HCT116 (cell line): Measurements from ENCODE around the gene EPHA10.

Experiments used
- CEBPB ChIP-seq: IDR thresholded peaks from 2 replicates; pipeline ENCODE4 v1.6.1; 2012; ENCODE audit warnings: low read depth
- CTCF ChIP-seq, 3 experiments: fragments of 200-600 bp in 1 of 3; sonication (generic) in 1 of 3; IDR thresholded peaks in 2 of 3; conservative IDR thresholded peaks in 1 of 3; 2 replicates each; pipeline ENCODE4 v1.5.1; 2012 to 2017; ENCODE audit warnings: low read depth in 2 of 3, low read length in 2 of 3, antibody characterized with exemption in 1 of 3, borderline replicate concordance in 1 of 3, control low read depth in 1 of 3, mild to moderate bottlenecking in 1 of 3, mixed read lengths in 1 of 3, mixed run types in 1 of 3, moderate library complexity in 1 of 3; ENCODE audit not compliant: insufficient read depth in 1 of 3
- EZH2 ChIP-seq: fragments of 200-600 bp; sonication (generic); IDR thresholded peaks from 2 replicates; pipeline ENCODE4 v1.6.1; 2017; ENCODE audit warnings: antibody characterized with exemption, mixed run types
- EZH2phosphoT487 ChIP-seq: fragments of 200-600 bp; IDR thresholded peaks from 2 replicates; pipeline ENCODE4 v1.6.1; 2018; ENCODE audit warnings: antibody characterized with exemption, borderline replicate concordance
- POLR2A ChIP-seq: IDR thresholded peaks from 2 replicates; pipeline ENCODE4 v1.7.0; 2011; ENCODE audit warnings: borderline replicate concordance; ENCODE audit not compliant: insufficient read depth, insufficient read length; ENCODE audit errors: extremely low read depth
- POLR2AphosphoS5 ChIP-seq: IDR thresholded peaks from 2 replicates; pipeline ENCODE4 v1.6.1; 2011; ENCODE audit warnings: mild to moderate bottlenecking, low read depth, low read length, moderate library complexity
- RAD21 ChIP-seq: IDR thresholded peaks from 2 replicates; pipeline ENCODE4 v1.6.1; 2012; ENCODE audit warnings: low read depth, mild to moderate bottlenecking
- REST ChIP-seq: IDR thresholded peaks from 2 replicates; pipeline ENCODE4 v1.6.1; 2012; ENCODE audit warnings: low read depth
- SP1 ChIP-seq: IDR thresholded peaks from 2 replicates; pipeline ENCODE4 v1.6.1; 2012; ENCODE audit warnings: low read depth
- SRF ChIP-seq: IDR thresholded peaks from 2 replicates; pipeline ENCODE4 v1.6.1; 2012; ENCODE audit warnings: low read depth
- TCF7L2 ChIP-seq: IDR thresholded peaks from 2 replicates; pipeline ENCODE4 v1.7.0; 2011; ENCODE audit warnings: borderline replicate concordance, inconsistent platforms; ENCODE audit not compliant: insufficient read depth, insufficient read length; ENCODE audit errors: extremely low read depth
- YY1 ChIP-seq: IDR thresholded peaks from 2 replicates; pipeline ENCODE4 v1.6.1; 2011; ENCODE audit warnings: low read length, low read depth, moderate library complexity, mild to moderate bottlenecking; ENCODE audit not compliant: insufficient replicate concordance; ENCODE audit errors: extremely low read depth
- ZNF274 ChIP-seq: fragments of 200-500 bp; sonication (Bioruptor generic); IDR thresholded peaks from 2 replicates; pipeline ENCODE4 v1.6.1; 2014; ENCODE audit warnings: mild to moderate bottlenecking, low read depth, low read length, inconsistent platforms
- TF ChIP-seq, protein P1 (sequence below): IDR thresholded peaks from 2 replicates; pipeline ENCODE4 v1.6.1; 2011; ENCODE audit warnings: mild to moderate bottlenecking, low read length, moderate library complexity; ENCODE audit not compliant: insufficient replicate concordance; ENCODE audit errors: extremely low read depth

- TF ChIP-seq POLR2A (peak; percentile 71), RAD21 (no peak), SP1 (peak; percentile 88), ZNF274 (no peak), CTCF (IDR thresholded peaks at IDR 0.05 in 2 of 3, conservative IDR thresholded peaks at IDR 0.05 in 1 of 3; ENCODE audit: borderline replicate concordance in 1 of 3, insufficient read depth in 1 of 3, low read depth in 2 of 3, low read length in 2 of 3) (no peak), POLR2AphosphoS5 (peak; percentile 73), EZH2phosphoT487 (no peak), EZH2 (no peak), SRF (no peak), CEBPB (no peak), REST (no peak), YY1 (peak; percentile 26), TCF7L2 (peak; percentile 6)
- TF ChIP-seq, protein P1, sequence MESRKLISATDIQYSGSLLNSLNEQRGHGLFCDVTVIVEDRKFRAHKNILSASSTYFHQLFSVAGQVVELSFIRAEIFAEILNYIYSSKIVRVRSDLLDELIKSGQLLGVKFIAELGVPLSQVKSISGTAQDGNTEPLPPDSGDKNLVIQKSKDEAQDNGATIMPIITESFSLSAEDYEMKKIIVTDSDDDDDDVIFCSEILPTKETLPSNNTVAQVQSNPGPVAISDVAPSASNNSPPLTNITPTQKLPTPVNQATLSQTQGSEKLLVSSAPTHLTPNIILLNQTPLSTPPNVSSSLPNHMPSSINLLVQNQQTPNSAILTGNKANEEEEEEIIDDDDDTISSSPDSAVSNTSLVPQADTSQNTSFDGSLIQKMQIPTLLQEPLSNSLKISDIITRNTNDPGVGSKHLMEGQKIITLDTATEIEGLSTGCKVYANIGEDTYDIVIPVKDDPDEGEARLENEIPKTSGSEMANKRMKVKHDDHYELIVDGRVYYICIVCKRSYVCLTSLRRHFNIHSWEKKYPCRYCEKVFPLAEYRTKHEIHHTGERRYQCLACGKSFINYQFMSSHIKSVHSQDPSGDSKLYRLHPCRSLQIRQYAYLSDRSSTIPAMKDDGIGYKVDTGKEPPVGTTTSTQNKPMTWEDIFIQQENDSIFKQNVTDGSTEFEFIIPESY = no peak
These were observed 42.8 kb upstream of the EPHA10 start, which contains the start of the genes C1orf122 and YRDC for GRCh38 chr1:37807555-37808368.
